ENCODE data around the gene MTCL1. TPM values are rescaled to one million over a fixed set of nuclear protein-coding genes. Genes with fewer than 3 reads are reported as not detected.

Gene MTCL1
- total RNA-seq, 1 donor from 2014 or later: 100 TPM

GRCh38 chr18:8833480-8833879, 128.1 kb downstream of the MTCL1 start:
- TF ChIP-seq, protein P1, sequence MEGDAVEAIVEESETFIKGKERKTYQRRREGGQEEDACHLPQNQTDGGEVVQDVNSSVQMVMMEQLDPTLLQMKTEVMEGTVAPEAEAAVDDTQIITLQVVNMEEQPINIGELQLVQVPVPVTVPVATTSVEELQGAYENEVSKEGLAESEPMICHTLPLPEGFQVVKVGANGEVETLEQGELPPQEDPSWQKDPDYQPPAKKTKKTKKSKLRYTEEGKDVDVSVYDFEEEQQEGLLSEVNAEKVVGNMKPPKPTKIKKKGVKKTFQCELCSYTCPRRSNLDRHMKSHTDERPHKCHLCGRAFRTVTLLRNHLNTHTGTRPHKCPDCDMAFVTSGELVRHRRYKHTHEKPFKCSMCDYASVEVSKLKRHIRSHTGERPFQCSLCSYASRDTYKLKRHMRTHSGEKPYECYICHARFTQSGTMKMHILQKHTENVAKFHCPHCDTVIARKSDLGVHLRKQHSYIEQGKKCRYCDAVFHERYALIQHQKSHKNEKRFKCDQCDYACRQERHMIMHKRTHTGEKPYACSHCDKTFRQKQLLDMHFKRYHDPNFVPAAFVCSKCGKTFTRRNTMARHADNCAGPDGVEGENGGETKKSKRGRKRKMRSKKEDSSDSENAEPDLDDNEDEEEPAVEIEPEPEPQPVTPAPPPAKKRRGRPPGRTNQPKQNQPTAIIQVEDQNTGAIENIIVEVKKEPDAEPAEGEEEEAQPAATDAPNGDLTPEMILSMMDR (IDR thresholded peaks at IDR 0.05; ENCODE audit: partially characterized antibody, unreplicated experiment): no peak
- Mint-ChIP-seq H3K4me3 (ENCODE audit: unreplicated experiment) (no peak overlapping the region), H3K9me3 (ENCODE audit: unreplicated experiment) (peaks cover 8% of the 10 kb centered on the region)

GRCh38 chr18:8834881-8835280, 129.5 kb downstream of the MTCL1 start:
- TF ChIP-seq, protein P1 (IDR thresholded peaks at IDR 0.05; ENCODE audit: partially characterized antibody, unreplicated experiment): no peak
- peaks cover 6% of the 10 kb centered on the region for H3K36me3 Mint-ChIP-seq (ENCODE audit: unreplicated experiment)
- peaks cover 3% of the 10 kb centered on the region for H3K27me3 Mint-ChIP-seq (ENCODE audit: unreplicated experiment)
- no peak overlapping the region for H3K27ac Mint-ChIP-seq (ENCODE audit: unreplicated experiment)
- no peak for DNase-seq
- peaks cover 8% of the 10 kb centered on the region for H3K9me3 Mint-ChIP-seq (ENCODE audit: unreplicated experiment)
- no peak overlapping the region for H3K4me3 Mint-ChIP-seq (ENCODE audit: unreplicated experiment)
- peaks cover 2% of the 10 kb centered on the region for H3K4me1 Mint-ChIP-seq (ENCODE audit: low read depth, unreplicated experiment)

More at GRCh38 chr18:8833480-8833879, 128.1 kb downstream of the MTCL1 start:
- H3K36me3 Mint-ChIP-seq (ENCODE audit: unreplicated experiment): peaks cover 6% of the 10 kb centered on the region
- H3K4me1 Mint-ChIP-seq (ENCODE audit: low read depth, unreplicated experiment): peaks cover 8% of the 10 kb centered on the region
- peaks cover 3% of the 10 kb centered on the region for H3K27me3 Mint-ChIP-seq (ENCODE audit: unreplicated experiment)
- no peak overlapping the region for H3K27ac Mint-ChIP-seq (ENCODE audit: unreplicated experiment)
- DNase-seq: no peak

DNA sequence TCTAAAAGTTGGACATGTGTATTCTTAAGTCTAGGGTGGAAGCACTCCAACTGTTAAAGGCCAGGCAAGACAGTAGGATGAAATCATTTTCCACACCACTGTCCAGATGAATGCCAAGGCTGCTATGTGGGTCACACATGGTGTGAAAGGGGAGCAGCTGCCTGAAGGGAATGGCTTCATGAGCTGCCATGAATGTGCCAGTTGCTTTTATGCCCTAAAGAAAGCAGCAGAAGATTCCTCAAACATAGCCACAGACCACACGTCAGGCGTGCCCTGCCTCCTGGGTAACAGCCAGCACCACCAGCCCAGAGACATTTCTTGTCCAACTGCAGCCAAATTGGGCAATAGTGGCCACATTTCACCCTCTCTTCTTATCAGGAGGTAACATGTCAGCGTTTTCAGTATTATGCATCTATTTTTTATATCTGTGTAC, 130.2 kb downstream of the MTCL1 start:
- Mint-ChIP-seq H3K9me3 (ENCODE audit: unreplicated experiment) (peaks cover 5% of the 10 kb centered on the region), H3K27ac (ENCODE audit: unreplicated experiment) (no peak overlapping the region)
- no peak for DNase-seq

GRCh38 chr18:8839281-8839680, 133.9 kb downstream of the MTCL1 start:
- no peak for DNase-seq
- H3K27me3 Mint-ChIP-seq (ENCODE audit: unreplicated experiment): peaks cover 3% of the 10 kb centered on the region
- no peak overlapping the region for H3K4me3 Mint-ChIP-seq (ENCODE audit: unreplicated experiment)
- H3K4me1 Mint-ChIP-seq (ENCODE audit: low read depth, unreplicated experiment): no peaks in the 10 kb centered on the region
- no peaks in the 10 kb centered on the region for H3K36me3 Mint-ChIP-seq (ENCODE audit: unreplicated experiment)
- TF ChIP-seq, protein P1 (IDR thresholded peaks at IDR 0.05; ENCODE audit: partially characterized antibody, unreplicated experiment): no peak
- peaks cover 8% of the 10 kb centered on the region for H3K9me3 Mint-ChIP-seq (ENCODE audit: unreplicated experiment)
- no peak overlapping the region for H3K27ac Mint-ChIP-seq (ENCODE audit: unreplicated experiment)

More for the DNA sequence above, 130.2 kb downstream of the MTCL1 start:
- Mint-ChIP-seq H3K4me3 (ENCODE audit: unreplicated experiment) (no peak overlapping the region), H3K27me3 (ENCODE audit: unreplicated experiment) (peaks cover 3% of the 10 kb centered on the region), H3K36me3 (ENCODE audit: unreplicated experiment) (peaks cover 2% of the 10 kb centered on the region), H3K4me1 (ENCODE audit: low read depth, unreplicated experiment) (peaks cover under 1% of the 10 kb centered on the region)
- TF ChIP-seq, protein P1 (IDR thresholded peaks at IDR 0.05; ENCODE audit: partially characterized antibody, unreplicated experiment): no peak

- TF ChIP-seq, protein P1 (IDR thresholded peaks at IDR 0.05; ENCODE audit: partially characterized antibody, unreplicated experiment): no peak
- no peaks in the 10 kb centered on the region for H3K4me1 Mint-ChIP-seq (ENCODE audit: low read depth, unreplicated experiment)
Measured at GRCh38 chr18:8841781-8842485, 136.6 kb downstream of the MTCL1 start.

More at GRCh38 chr18:8841781-8842485, 136.6 kb downstream of the MTCL1 start:
- Mint-ChIP-seq H3K4me3 (ENCODE audit: unreplicated experiment) (no peak overlapping the region), H3K36me3 (ENCODE audit: unreplicated experiment) (no peaks in the 10 kb centered on the region), H3K27me3 (ENCODE audit: unreplicated experiment) (no peaks in the 10 kb centered on the region), H3K9me3 (ENCODE audit: unreplicated experiment) (peaks cover 4% of the 10 kb centered on the region), H3K27ac (ENCODE audit: unreplicated experiment) (no peak overlapping the region)
- DNase-seq: no peak

Data from glutamatergic neuron (in vitro differentiated cells).